ENCODE measurements around the gene CYP8B1. TPM values are rescaled to one million over a fixed set of nuclear protein-coding genes. Genes with fewer than 3 reads are reported as not detected.

CYP8B1 gene
- total and polyA plus RNA-seq, 9 of the 15 experiments (the other 6 are each of a cell fraction or from before 2014, with no cell fraction given): 0.04 TPM; not detected in 8

DNA sequence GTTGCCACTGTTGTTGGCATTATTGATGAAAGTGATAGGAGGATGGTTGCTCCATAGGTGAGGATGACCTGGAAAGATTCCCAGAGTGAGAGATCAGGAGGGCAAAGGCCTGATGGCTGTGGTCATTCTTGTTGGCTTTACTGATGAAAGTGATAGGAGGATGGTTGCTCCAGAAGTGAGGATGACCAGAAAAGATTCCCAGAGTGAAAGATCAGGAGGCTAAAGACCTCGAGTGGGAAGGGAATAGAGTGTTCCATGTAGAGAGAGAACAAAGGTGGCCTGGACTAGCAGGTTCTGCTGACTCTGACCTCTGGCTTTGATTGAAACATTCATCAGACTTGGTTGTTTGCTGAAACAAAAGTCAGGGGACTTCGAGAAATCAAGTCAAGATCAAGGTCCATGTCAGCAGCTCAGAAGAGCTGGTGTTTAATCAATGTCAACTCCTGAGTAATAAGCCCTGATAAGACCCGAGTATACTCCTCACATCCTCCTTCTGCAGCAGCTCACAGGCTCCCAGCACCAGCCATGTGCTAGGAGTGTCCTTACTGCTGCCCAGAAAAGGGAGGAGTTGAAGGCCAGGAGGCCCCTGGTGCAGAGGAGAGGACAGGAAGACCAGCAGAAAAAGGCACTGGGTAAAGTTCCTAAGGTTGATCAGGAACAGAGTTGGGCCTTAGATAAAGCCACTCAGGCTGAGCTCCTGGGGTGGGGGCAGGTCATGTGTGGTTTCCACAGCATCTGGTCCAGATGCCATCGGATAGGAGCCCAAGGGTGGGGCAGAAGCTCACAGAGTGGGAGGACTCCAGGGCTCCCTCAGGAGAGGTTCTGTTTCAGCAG lies 19.9 kb downstream of the CYP8B1 start (continued):
- TF ChIP-seq TAL1 (IDR thresholded peaks at IDR 0.05) (peak; percentile 45; the same call in 1 of the 2 replicates), SP2 (IDR thresholded peaks at IDR 0.05; ENCODE audit: extremely low read depth, low read depth, low read length, poor library complexity, severe bottlenecking) (no peak), ILF3 (IDR thresholded peaks at IDR 0.05; ENCODE audit: borderline replicate concordance) (no peak), PRMT5 (CRISPR knock-in tag; IDR thresholded peaks at IDR 0.05) (no peak), RBM25 (IDR thresholded peaks at IDR 0.05; ENCODE audit: low read depth, low read length, severe bottlenecking) (no peak), POLR2B (IDR thresholded peaks at IDR 0.05; ENCODE audit: low read depth, partially characterized antibody) (no peak), MAFF (IDR thresholded peaks at IDR 0.05; ENCODE audit: low read length) (no peak), ZNF436 (CRISPR knock-in tag; IDR thresholded peaks at IDR 0.05) (no peak), LARP7 (IDR thresholded peaks at IDR 0.05) (no peak), ZNF584 (CRISPR knock-in tag; IDR thresholded peaks at IDR 0.05; ENCODE audit: low read depth) (no peak), HDAC2 (IDR thresholded peaks at IDR 0.05) (no peak), ZNF134 (CRISPR knock-in tag; conservative IDR thresholded peaks at IDR 0.05) (0 out of 2 replicates have a peak, but pooled peaks have one; percentile 12), ZNF263 (CRISPR knock-in tag; IDR thresholded peaks at IDR 0.05; ENCODE audit: borderline replicate concordance) (peak; percentile 28; the same call in 1 of the 2 replicates)
- TF ChIP-seq, protein P1, sequence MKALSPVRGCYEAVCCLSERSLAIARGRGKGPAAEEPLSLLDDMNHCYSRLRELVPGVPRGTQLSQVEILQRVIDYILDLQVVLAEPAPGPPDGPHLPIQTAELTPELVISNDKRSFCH (CRISPR knock-in tag; IDR thresholded peaks at IDR 0.05): no peak
- TF ChIP-seq, protein P1 (tag; IDR thresholded peaks at IDR 0.05): no peak
- TF ChIP-seq, protein P2, sequence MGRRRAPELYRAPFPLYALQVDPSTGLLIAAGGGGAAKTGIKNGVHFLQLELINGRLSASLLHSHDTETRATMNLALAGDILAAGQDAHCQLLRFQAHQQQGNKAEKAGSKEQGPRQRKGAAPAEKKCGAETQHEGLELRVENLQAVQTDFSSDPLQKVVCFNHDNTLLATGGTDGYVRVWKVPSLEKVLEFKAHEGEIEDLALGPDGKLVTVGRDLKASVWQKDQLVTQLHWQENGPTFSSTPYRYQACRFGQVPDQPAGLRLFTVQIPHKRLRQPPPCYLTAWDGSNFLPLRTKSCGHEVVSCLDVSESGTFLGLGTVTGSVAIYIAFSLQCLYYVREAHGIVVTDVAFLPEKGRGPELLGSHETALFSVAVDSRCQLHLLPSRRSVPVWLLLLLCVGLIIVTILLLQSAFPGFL (CRISPR knock-in tag; IDR thresholded peaks at IDR 0.05): no peak
- TF ChIP-seq, protein P3, sequence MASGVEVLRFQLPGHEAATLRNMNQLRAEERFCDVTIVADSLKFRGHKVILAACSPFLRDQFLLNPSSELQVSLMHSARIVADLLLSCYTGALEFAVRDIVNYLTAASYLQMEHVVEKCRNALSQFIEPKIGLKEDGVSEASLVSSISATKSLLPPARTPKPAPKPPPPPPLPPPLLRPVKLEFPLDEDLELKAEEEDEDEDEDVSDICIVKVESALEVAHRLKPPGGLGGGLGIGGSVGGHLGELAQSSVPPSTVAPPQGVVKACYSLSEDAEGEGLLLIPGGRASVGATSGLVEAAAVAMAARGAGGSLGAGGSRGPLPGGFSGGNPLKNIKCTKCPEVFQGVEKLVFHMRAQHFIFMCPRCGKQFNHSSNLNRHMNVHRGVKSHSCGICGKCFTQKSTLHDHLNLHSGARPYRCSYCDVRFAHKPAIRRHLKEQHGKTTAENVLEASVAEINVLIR (CRISPR knock-in tag; IDR thresholded peaks at IDR 0.05): no peak; the same call in 1 of the 2 replicates
- TF ChIP-seq, protein P4, sequence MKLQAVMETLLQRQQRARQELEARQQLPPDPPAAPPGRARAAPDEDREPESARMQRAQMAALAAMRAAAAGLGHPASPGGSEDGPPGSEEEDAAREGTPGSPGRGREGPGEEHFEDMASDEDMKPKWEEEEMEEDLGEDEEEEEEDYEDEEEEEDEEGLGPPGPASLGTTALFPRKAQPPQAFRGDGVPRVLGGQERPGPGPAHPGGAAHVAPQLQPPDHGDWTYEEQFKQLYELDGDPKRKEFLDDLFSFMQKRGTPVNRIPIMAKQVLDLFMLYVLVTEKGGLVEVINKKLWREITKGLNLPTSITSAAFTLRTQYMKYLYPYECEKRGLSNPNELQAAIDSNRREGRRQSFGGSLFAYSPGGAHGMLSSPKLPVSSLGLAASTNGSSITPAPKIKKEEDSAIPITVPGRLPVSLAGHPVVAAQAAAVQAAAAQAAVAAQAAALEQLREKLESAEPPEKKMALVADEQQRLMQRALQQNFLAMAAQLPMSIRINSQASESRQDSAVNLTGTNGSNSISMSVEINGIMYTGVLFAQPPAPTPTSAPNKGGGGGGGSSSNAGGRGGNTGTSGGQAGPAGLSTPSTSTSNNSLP (IDR thresholded peaks at IDR 0.05; ENCODE audit: borderline replicate concordance, low read depth, low read length): no peak

Data from K562 (cell line).